Transverse colon (tissue), 4 donors: ENCODE measurements around the gene SPATA6L.

Source experiments
- EP300 ChIP-seq: sonication (generic); formaldehyde crosslinking; IDR thresholded peaks from one replicate; pipeline ENCODE4 v1.6.1; 2017; ENCODE audit warnings: antibody characterized with exemption, low read depth
- POLR2A ChIP-seq: fragments of 450-650 bp; IDR thresholded peaks from one replicate; pipeline ENCODE4 v1.6.1; 2016; ENCODE audit warnings: antibody characterized with exemption, mild to moderate bottlenecking, moderate library complexity
- POLR2AphosphoS5 ChIP-seq, 3 donors: sonication (generic); formaldehyde crosslinking; IDR thresholded peaks; one replicate each; pipeline ENCODE4 v1.6.1; 2016; ENCODE audit warnings: antibody characterized with exemption in 3 of 3
- TF ChIP-seq, protein P1 (sequence below), 5 experiments: fragments of 200-600 bp in 3 of 5; fragments of 450-650 bp in 2 of 5; sonication (generic) in 3 of 5; IDR thresholded peaks; 1 replicate in 2 of 5; 2 replicates in 3 of 5; pipeline ENCODE4 v1.5.1; 2016 to 2017; ENCODE audit warnings: antibody characterized with exemption in 5 of 5, inconsistent platforms in 3 of 5, mild to moderate bottlenecking in 2 of 5, moderate library complexity in 1 of 5

DNA sequence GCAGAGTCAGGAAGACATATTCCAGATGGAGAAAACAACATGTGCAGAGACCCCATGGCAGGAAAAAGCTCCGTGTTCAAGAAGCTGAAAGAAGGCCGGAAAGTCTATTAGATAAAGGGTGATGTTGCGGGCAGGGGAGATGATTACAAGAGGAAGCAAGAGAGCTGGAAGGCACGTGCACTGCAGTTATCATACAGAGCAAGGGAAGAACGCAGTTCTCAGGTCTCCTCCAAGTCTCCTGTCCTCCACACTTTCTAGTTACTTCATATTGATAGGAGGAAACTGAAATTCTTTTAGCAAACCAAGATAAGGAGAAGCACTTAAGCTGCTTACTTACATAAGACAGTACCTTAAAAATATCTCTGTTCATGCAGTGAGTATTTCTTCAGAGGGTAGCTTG, 62.5 kb downstream of the SPATA6L start:
- TF ChIP-seq, protein P1, sequence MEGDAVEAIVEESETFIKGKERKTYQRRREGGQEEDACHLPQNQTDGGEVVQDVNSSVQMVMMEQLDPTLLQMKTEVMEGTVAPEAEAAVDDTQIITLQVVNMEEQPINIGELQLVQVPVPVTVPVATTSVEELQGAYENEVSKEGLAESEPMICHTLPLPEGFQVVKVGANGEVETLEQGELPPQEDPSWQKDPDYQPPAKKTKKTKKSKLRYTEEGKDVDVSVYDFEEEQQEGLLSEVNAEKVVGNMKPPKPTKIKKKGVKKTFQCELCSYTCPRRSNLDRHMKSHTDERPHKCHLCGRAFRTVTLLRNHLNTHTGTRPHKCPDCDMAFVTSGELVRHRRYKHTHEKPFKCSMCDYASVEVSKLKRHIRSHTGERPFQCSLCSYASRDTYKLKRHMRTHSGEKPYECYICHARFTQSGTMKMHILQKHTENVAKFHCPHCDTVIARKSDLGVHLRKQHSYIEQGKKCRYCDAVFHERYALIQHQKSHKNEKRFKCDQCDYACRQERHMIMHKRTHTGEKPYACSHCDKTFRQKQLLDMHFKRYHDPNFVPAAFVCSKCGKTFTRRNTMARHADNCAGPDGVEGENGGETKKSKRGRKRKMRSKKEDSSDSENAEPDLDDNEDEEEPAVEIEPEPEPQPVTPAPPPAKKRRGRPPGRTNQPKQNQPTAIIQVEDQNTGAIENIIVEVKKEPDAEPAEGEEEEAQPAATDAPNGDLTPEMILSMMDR (IDR thresholded peaks at IDR 0.05): no peak
- TF ChIP-seq POLR2AphosphoS5 (IDR thresholded peaks at IDR 0.05) (no peak), EP300 (no peak), POLR2A (no peak)
